ENCODE data around the gene PLEKHG3. TPM values are rescaled to one million over a fixed set of nuclear protein-coding genes. Genes with fewer than 3 reads are reported as not detected.

The PLEKHG3 gene
- total RNA-seq, 1 donor from 2014 or later: 12.6 TPM

DNA sequence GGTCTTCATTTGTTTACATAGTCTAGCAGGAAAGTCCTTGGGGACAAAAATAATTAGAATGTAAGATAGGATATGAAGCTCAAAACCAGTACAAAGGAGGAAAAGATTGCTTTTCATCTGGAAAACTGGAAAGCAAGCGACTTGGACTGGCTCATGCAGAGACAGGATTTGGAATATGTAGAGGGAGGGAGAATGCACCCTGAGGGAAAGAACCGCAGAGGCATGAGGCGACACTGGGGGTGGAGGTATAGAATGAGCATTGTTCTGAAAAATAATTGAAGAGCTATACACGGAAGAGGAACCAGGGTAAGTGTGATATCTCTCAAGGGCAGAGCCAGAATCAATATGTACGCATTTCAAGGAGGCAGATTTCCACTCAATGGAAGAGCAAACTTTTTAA, 85.5 kb downstream of the PLEKHG3 start:
- TF ChIP-seq EZH2 (IDR thresholded peaks at IDR 0.05) (no peak), EZH2phosphoT487 (IDR thresholded peaks at IDR 0.05) (no peak)
- TF ChIP-seq, protein P1, sequence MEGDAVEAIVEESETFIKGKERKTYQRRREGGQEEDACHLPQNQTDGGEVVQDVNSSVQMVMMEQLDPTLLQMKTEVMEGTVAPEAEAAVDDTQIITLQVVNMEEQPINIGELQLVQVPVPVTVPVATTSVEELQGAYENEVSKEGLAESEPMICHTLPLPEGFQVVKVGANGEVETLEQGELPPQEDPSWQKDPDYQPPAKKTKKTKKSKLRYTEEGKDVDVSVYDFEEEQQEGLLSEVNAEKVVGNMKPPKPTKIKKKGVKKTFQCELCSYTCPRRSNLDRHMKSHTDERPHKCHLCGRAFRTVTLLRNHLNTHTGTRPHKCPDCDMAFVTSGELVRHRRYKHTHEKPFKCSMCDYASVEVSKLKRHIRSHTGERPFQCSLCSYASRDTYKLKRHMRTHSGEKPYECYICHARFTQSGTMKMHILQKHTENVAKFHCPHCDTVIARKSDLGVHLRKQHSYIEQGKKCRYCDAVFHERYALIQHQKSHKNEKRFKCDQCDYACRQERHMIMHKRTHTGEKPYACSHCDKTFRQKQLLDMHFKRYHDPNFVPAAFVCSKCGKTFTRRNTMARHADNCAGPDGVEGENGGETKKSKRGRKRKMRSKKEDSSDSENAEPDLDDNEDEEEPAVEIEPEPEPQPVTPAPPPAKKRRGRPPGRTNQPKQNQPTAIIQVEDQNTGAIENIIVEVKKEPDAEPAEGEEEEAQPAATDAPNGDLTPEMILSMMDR (IDR thresholded peaks at IDR 0.05): no peak
- no peak for DNase-seq (ENCODE audit: low spot score)
- H3K27me3 Mint-ChIP-seq (ENCODE audit: insufficient read depth, low read depth): peaks cover 3% of the 10 kb centered on the region
- no peak overlapping the region for H3K27ac Mint-ChIP-seq
- H3K4me2 ChIP-seq: peak overlapping the region; percentile 43
- H2AFZ ChIP-seq (replicated peaks): peak overlapping the region; percentile 22
- H3K9me3 ChIP-seq (ENCODE audit: low read depth): no peaks in the 10 kb centered on the region
- H3K27me3 ChIP-seq: no peaks in the 10 kb centered on the region
- peaks cover 11% of the 10 kb centered on the region for H3K4me1 Mint-ChIP-seq
- peak overlapping the region; percentile 60 for H3K27ac ChIP-seq
- no peak overlapping the region for H3K4me3 ChIP-seq
- peaks cover 20% of the 10 kb centered on the region for H3F3A ChIP-seq (ENCODE audit: low read depth)
- H3K36me3 Mint-ChIP-seq: no peaks in the 10 kb centered on the region
- no peak overlapping the region for H3K9ac ChIP-seq
- no peaks in the 10 kb centered on the region for H3K79me2 ChIP-seq (ENCODE audit: low read depth)
- H4K20me1 ChIP-seq (ENCODE audit: low read depth): no peaks in the 10 kb centered on the region
- H3K9me3 Mint-ChIP-seq: no peaks in the 10 kb centered on the region
- no peak overlapping the region for H3K4me3 Mint-ChIP-seq
- peaks cover 23% of the 10 kb centered on the region for H3K4me1 ChIP-seq
- H3K36me3 ChIP-seq: no peaks in the 10 kb centered on the region

DNA sequence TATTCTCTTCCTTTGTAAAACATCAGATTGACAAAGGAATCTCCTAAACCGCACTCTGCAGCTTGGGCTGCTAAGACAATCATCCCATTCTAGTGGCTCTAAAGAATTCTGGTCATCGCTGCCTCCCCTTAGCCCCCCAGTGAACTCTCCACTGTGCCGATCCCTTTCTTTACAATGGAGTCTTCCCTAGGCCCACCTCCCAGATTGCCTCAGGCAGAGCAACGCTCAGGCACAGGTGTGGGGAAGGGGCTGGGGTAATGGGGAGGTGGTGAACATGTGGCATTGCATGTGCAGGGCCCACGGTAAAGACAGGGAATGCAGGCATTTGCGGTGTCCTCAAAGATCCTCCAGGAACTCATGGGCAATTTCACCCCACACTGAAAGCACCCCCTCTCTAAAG, 86.3 kb downstream of the PLEKHG3 start:
- Histone ChIP-seq H3K36me3 (no peaks in the 10 kb centered on the region), H3K9ac (no peak overlapping the region), H4K20me1 (ENCODE audit: low read depth) (no peaks in the 10 kb centered on the region), H3K4me2 (peak overlapping the region; percentile 43), H3K9me3 (ENCODE audit: low read depth) (no peaks in the 10 kb centered on the region), H2AFZ (replicated peaks) (no peak overlapping the region), H3K79me2 (ENCODE audit: low read depth) (no peaks in the 10 kb centered on the region), H3K4me1 (peaks cover 23% of the 10 kb centered on the region), H3K27me3 (no peaks in the 10 kb centered on the region), H3K27ac (peak overlapping the region; percentile 60), H3K4me3 (no peak overlapping the region), H3F3A (ENCODE audit: low read depth) (peaks cover 20% of the 10 kb centered on the region)
- Mint-ChIP-seq H3K27ac (no peak overlapping the region), H3K4me3 (no peak overlapping the region), H3K27me3 (ENCODE audit: insufficient read depth, low read depth) (peaks cover 3% of the 10 kb centered on the region), H3K36me3 (no peaks in the 10 kb centered on the region), H3K4me1 (peaks cover 11% of the 10 kb centered on the region), H3K9me3 (no peaks in the 10 kb centered on the region)
- DNase-seq (ENCODE audit: low spot score): peak; percentile 77
- TF ChIP-seq EZH2phosphoT487 (IDR thresholded peaks at IDR 0.05) (no peak), EZH2 (IDR thresholded peaks at IDR 0.05) (no peak)
- TF ChIP-seq, protein P1 (IDR thresholded peaks at IDR 0.05): no peak

DNA sequence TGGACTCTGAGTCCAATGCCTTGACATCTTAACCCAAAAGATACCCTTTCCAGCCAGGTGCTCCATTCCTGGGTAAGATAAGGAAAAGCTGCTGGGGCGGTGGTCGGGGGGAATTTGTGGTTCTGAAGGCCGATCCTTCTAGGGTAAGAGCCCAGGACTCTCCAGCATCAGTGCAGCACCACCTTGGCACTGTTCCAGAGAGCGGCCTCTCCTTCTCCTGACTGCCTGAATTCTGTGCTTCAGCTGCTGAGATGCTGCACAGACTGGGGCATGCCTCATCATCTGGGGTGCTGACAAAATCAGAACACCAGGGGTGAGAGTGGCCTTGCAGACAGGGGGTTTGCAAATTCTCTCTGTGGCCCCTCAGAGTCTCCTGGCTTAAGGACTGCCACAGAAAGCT, 88.0 kb downstream of the PLEKHG3 start:
- H3K27me3 ChIP-seq: no peaks in the 10 kb centered on the region
- H3K27me3 Mint-ChIP-seq (ENCODE audit: insufficient read depth, low read depth): no peaks in the 10 kb centered on the region
- no peak overlapping the region for H2AFZ ChIP-seq (replicated peaks)
- no peak overlapping the region for H3K9ac ChIP-seq
- no peak for DNase-seq (ENCODE audit: low spot score)
- no peaks in the 10 kb centered on the region for H4K20me1 ChIP-seq (ENCODE audit: low read depth)
- peaks cover 23% of the 10 kb centered on the region for H3K4me1 ChIP-seq
- no peak overlapping the region for H3K4me2 ChIP-seq
- H3K4me3 ChIP-seq: no peak overlapping the region
- no peaks in the 10 kb centered on the region for H3K36me3 Mint-ChIP-seq
- H3K27ac ChIP-seq: no peak overlapping the region
- TF ChIP-seq EZH2phosphoT487 (IDR thresholded peaks at IDR 0.05): no peak
- no peak for TF ChIP-seq EZH2 (IDR thresholded peaks at IDR 0.05)
- TF ChIP-seq, protein P1 (IDR thresholded peaks at IDR 0.05): no peak
- H3F3A ChIP-seq (ENCODE audit: low read depth): peaks cover 20% of the 10 kb centered on the region
- no peaks in the 10 kb centered on the region for H3K9me3 Mint-ChIP-seq
- no peaks in the 10 kb centered on the region for H3K9me3 ChIP-seq (ENCODE audit: low read depth)
- no peaks in the 10 kb centered on the region for H3K79me2 ChIP-seq (ENCODE audit: low read depth)
- H3K4me1 Mint-ChIP-seq: peaks cover 11% of the 10 kb centered on the region
- H3K27ac Mint-ChIP-seq: no peak overlapping the region
- H3K36me3 ChIP-seq: no peaks in the 10 kb centered on the region
- H3K4me3 Mint-ChIP-seq: no peak overlapping the region

Data from neural progenitor cell (in vitro differentiated cells).